ENCODE measurements around the gene BOLA3.
"Not testable (repeated sequence)": the region's sequence is repeated elsewhere in the genome, so short reads cannot be mapped to it uniquely, and the experiment has no call there.

Gene BOLA3

DNA sequence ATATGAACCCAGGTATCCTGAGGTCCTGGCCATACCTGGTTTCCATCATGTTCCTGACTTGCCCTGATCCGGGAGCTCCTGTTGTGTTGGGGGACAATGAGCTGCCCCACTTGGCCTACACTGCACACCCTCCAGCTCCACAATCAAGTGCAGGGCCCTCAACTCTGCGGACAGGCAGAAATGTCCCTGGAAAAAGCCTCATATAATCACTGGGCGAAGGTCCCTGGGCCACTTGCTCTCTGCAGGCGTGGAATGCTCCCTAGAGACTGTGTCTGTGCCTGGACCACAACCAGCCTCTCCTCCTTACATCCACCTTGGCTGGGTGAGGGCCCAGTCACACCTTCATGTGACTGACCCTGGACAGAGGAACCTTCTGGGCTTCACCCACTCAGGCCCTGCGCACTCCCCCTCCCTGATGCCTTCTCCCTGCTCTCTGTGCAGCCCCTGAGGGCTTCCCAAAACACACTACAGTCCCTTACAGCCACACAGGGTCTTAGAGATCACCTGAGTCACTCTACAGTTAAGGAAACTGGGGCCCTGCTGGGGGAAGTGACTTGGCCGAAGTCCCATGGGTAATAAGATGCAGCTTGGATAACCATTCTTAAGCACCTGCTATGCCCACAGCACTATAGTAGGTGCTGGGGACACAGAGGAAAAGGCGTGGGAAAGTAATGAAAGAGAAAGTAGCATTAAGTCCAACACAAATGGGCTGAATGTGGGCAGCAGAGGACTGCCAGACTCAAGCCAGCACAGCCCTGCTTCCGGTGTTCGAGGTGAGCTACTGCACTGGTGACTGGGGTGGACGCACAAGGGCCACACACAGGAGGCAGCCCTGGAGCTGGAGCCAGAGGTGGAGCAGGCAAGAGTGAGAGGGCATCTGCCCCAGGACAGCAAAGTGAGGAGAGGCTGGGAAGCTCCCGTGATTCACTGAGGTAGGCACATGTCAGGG is 9.8 kb downstream of the BOLA3 start:
- no peak for DNase-seq (ENCODE audit: low read depth, low spot score)
- in situ Hi-C loops (cut with HindIII; ENCODE audit: low sequenced_read_pairs) = no loop called here
- no peak for TF ChIP-seq CTCF (IDR thresholded peaks at IDR 0.05; ENCODE audit: low read depth, low read length)
- H3K4me3 ChIP-seq (ENCODE audit: low read depth, low read length) = no peak overlapping the region

GRCh38 chr2:74131901-74132300 is 15.8 kb downstream of the BOLA3 start:
- no peak for DNase-seq (ENCODE audit: low read depth, low spot score)
- H3K4me3 ChIP-seq (ENCODE audit: low read depth, low read length) = no peak overlapping the region
- in situ Hi-C loops (cut with HindIII; ENCODE audit: low sequenced_read_pairs) = no loop called here
- no peak for TF ChIP-seq CTCF (IDR thresholded peaks at IDR 0.05; ENCODE audit: low read depth, low read length)

DNA sequence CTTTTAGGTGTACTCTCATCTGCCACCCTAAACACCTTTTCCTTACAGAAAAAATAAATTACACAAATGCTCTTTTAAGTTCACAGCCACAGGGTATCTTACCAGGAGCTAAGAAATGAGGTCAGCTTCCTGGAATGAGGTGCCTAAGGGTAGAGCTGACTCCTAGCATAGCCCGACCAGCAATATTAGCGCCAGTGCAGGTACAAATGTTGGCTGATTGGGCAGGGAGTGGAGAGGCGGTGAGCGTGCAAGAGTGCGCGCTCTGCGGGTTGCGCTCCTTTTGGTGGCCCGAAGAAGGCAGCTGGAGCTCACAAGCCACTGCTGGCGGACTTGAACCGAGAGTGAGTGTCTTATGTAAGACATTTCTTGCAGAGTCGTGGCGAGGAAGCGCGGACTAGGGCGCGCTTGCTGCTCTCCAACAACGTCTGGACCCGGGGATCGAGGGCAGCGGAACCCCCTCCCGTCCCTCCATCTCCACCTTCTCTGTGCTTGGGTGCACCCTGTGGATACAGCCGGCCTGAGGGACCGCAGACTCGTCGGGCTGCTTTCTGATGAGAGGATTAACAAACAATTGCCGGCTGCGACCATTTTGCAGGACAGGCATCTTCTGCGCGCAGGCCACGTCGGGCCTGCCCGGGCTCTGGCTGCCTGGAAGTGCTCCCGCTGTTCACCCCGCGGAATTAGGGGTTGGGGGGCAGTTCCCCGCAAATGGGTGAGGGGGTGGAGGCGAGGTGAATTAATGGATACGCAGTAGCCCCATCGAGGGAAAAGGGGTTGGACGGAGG is 17.3 kb downstream of the BOLA3 start:
- no peak for DNase-seq (ENCODE audit: low read depth, low spot score)
- TF ChIP-seq CTCF (IDR thresholded peaks at IDR 0.05; ENCODE audit: low read depth, low read length) = no peak
- no peak overlapping the region for H3K4me3 ChIP-seq (ENCODE audit: low read depth, low read length)
- in situ Hi-C loops (cut with HindIII; ENCODE audit: low sequenced_read_pairs) = no loop called here

DNA sequence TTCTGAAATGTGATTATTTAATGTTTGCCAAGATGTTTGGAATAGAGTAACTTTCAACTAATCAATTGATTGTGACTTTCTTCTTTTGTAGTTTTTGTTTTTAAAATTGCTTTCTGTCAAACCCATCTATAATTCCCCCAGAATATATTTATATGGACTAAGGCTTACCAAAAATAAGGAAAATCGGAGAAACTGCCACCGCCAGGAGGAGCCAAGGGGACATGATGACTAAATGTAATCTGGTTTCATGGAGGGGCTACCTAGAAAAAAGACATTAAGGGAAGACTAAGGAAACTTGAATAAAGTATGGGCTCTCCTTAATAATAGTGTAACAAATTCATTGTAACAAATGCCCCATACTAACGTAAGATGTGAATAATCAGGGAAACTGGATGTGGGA is 19.5 kb downstream of the BOLA3 start:
- no peak overlapping the region for H3K4me3 ChIP-seq (ENCODE audit: low read depth, low read length)
- in situ Hi-C loops (cut with HindIII; ENCODE audit: low sequenced_read_pairs) = no loop called here
- peak; percentile 27 for TF ChIP-seq CTCF (IDR thresholded peaks at IDR 0.05; ENCODE audit: low read depth, low read length)
- DNase-seq (ENCODE audit: low read depth, low spot score) = no peak

DNA sequence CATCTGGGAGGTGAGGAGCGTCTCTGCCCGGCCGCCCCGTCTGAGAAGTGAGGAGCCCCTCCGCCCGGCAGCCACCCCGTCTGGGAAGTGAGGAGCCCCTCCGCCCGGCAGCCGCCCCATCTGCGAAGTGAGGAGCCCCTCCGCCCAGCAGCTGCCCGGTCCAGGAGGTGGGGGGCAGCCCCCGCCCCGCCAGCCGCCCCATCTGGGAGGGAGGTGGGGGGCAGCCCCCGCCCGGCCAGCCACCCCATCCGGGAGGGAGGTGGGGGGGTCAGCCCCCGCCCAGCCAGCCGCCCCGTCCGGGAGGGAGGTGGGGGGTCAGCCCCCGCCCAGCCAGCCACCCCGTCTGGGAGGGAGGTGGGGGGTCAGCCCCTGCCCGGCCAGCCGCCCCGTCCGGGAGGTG is 23.8 kb downstream of the BOLA3 start:
- in situ Hi-C loops (cut with HindIII; ENCODE audit: low sequenced_read_pairs); H3K4me3 ChIP-seq (ENCODE audit: low read depth, low read length); DNase-seq (ENCODE audit: low read depth, low spot score): not testable (repeated sequence)

GRCh38 chr2:74121846-74122245 is 25.9 kb downstream of the BOLA3 start:
- H3K4me3 ChIP-seq (ENCODE audit: low read depth, low read length); in situ Hi-C loops (cut with HindIII; ENCODE audit: low sequenced_read_pairs); DNase-seq (ENCODE audit: low read depth, low spot score): not testable (repeated sequence)

DNA sequence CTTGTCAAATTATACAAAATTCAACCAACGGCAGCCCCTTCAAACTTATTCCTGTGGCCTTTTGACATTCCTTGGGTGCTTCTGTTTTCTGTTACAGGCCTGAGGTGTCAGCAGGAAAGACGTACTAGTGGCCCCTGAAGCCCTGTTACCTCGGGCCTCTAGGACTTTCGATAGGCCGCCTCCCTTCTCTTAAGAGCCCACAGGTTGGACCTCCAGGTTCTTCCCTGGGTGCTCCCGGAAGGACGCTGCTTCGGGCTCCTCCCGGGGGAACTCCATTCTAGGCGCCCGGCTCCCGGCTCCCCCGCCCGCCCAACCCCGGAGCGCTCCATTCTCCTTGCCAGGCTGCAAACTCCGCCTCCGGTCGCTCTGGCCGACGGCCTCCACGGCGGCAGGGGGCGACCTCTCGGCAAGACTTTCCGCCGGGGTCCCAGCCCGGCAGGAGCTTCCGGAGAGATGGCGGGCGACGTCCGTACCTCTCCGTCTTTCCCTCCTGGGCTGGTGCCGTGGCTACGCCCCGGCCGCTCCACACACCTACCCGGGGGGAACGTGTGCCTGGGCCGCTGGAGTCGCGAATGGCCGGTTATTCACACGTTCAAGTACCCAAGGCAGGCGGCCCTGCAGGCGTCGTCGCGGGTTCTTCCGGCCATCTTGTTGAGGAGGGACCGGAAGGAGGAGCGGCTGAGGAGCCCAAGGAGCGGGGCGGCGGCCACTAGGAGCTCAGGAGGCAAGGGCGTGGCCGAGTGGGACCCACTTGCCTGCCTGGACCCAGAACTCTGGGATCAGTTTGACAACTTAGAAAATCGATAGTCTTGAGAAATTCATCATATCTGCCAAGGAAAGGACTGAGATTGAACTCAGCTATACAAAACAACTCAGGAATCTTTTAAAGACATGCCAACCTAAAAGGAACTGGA is 27.5 kb downstream of the BOLA3 start:
- peak overlapping the region; percentile 72 for H3K4me3 ChIP-seq (ENCODE audit: low read depth, low read length)
- peak; percentile 62 for TF ChIP-seq CTCF (IDR thresholded peaks at IDR 0.05; ENCODE audit: low read depth, low read length)
- in situ Hi-C loops (cut with HindIII; ENCODE audit: low sequenced_read_pairs) = no loop called here
- peak; percentile 86 for DNase-seq (ENCODE audit: low read depth, low spot score)
